Subcutaneous abdominal adipose tissue (tissue), 5 donors: ENCODE data around the gene JAKMIP1.
"Not testable (repeated sequence)": the region's sequence is repeated elsewhere in the genome, so short reads cannot be mapped to it uniquely, and the experiment has no call there.

Experiments used
- H3K27ac ChIP-seq: one replicate; pipeline ENCODE4 v1.7.0; 2013; ENCODE audit warnings: low read depth, mild to moderate bottlenecking, inconsistent platforms, low read length, moderate library complexity
- H3K27me3 ChIP-seq, 5 donors: one replicate each; pipeline ENCODE4 v1.7.0; 2013; ENCODE audit warnings: low read length in 5 of 5, inconsistent platforms in 1 of 5; ENCODE audit not compliant: control insufficient read depth in 5 of 5, insufficient read depth in 4 of 5
- H3K36me3 ChIP-seq, 5 donors: one replicate each; pipeline ENCODE4 v1.7.0; 2013; ENCODE audit warnings: low read length in 5 of 5; ENCODE audit not compliant: control insufficient read depth in 5 of 5, insufficient read depth in 5 of 5
- H3K4me1 ChIP-seq, 5 donors: one replicate each; pipeline ENCODE4 v1.7.0; 2013; ENCODE audit warnings: low read length in 5 of 5, mild to moderate bottlenecking in 3 of 5, moderate library complexity in 1 of 5; ENCODE audit not compliant: control insufficient read depth in 5 of 5, insufficient read depth in 5 of 5
- H3K4me3 ChIP-seq, 5 donors: one replicate each; pipeline ENCODE4 v1.7.0; 2013; ENCODE audit warnings: low read length in 5 of 5, low read depth in 1 of 5
- H3K9ac ChIP-seq, 5 donors: one replicate each; pipeline ENCODE4 v1.7.0; 2013; ENCODE audit warnings: low read length in 5 of 5, mild to moderate bottlenecking in 4 of 5, moderate library complexity in 3 of 5
- H3K9me3 ChIP-seq, 5 donors: one replicate each; pipeline ENCODE4 v1.7.0; 2013; ENCODE audit warnings: low read length in 5 of 5; ENCODE audit not compliant: control insufficient read depth in 5 of 5
- donor health status: healthy.
- donor health status: healthy.
- donor health status: healthy.
- donor health status: healthy.
- donor health status: healthy.

The JAKMIP1 gene

GRCh38 chr4:6012200-6012599 is 188.1 kb downstream of the JAKMIP1 start:
- no peak overlapping the region for H3K9ac ChIP-seq
- no peaks in the 10 kb centered on the region for H3K36me3 ChIP-seq
- H3K27me3 ChIP-seq = peaks cover 6 to 35% (median 25%) of the 10 kb centered on the region in 5 donors
- H3K4me1 ChIP-seq = peaks cover 0 to 12% (median 5%) of the 10 kb centered on the region in 5 donors
- no peaks in the 10 kb centered on the region for H3K9me3 ChIP-seq
- H3K27ac ChIP-seq = no peak overlapping the region
- no peak overlapping the region for H3K4me3 ChIP-seq

GRCh38 chr4:6011686-6012085 is 188.7 kb downstream of the JAKMIP1 start:
- H3K27ac ChIP-seq = no peak overlapping the region
- H3K9ac ChIP-seq = no peak overlapping the region
- peaks cover 11 to 40% (median 28%) of the 10 kb centered on the region in 5 donors for H3K27me3 ChIP-seq
- H3K9me3 ChIP-seq = no peaks in the 10 kb centered on the region
- no peak overlapping the region for H3K4me3 ChIP-seq
- peaks cover 0 to 12% (median 5%) of the 10 kb centered on the region in 5 donors for H3K4me1 ChIP-seq
- no peaks in the 10 kb centered on the region for H3K36me3 ChIP-seq

GRCh38 chr4:6011271-6011671 is 189.1 kb downstream of the JAKMIP1 start:
- Histone ChIP-seq H3K4me3 (no peak overlapping the region), H3K36me3 (no peaks in the 10 kb centered on the region), H3K27ac (no peak overlapping the region), H3K4me1 (peaks cover 0 to 12% (median 5%) of the 10 kb centered on the region in 5 donors), H3K9ac (no peak overlapping the region), H3K27me3 (peaks cover 13 to 42% (median 28%) of the 10 kb centered on the region in 5 donors), H3K9me3 (no peaks in the 10 kb centered on the region)

- H3K27ac ChIP-seq = no peak overlapping the region
- H3K36me3 ChIP-seq = no peaks in the 10 kb centered on the region
- no peak overlapping the region for H3K9ac ChIP-seq
- H3K9me3 ChIP-seq = no peaks in the 10 kb centered on the region
- no peak overlapping the region for H3K4me3 ChIP-seq
- peaks cover 0 to 12% (median 5%) of the 10 kb centered on the region in 5 donors for H3K4me1 ChIP-seq
- peaks cover 13 to 42% (median 28%) of the 10 kb centered on the region in 5 donors for H3K27me3 ChIP-seq
These were observed 189.6 kb downstream of the JAKMIP1 start for GRCh38 chr4:6010789-6011188.

- Histone ChIP-seq H3K4me3 (no peak overlapping the region), H3K36me3 (no peaks in the 10 kb centered on the region), H3K27me3 (peaks cover 13 to 42% (median 28%) of the 10 kb centered on the region in 5 donors), H3K27ac (no peak overlapping the region), H3K9ac (no peak overlapping the region), H3K9me3 (peaks cover 0 to 3% (median 0%) of the 10 kb centered on the region in 5 donors), H3K4me1 (peaks cover 0 to 12% (median 5%) of the 10 kb centered on the region in 5 donors)
These were observed 190.9 kb downstream of the JAKMIP1 start for GRCh38 chr4:6009452-6009851.

- no peak overlapping the region for H3K9ac ChIP-seq
- no peak overlapping the region for H3K4me3 ChIP-seq
- H3K4me1 ChIP-seq = peaks cover 0 to 12% (median 5%) of the 10 kb centered on the region in 5 donors
- peaks cover 13 to 42% (median 28%) of the 10 kb centered on the region in 5 donors for H3K27me3 ChIP-seq
- H3K9me3 ChIP-seq = peaks cover 0 to 3% (median 0%) of the 10 kb centered on the region in 5 donors
- H3K36me3 ChIP-seq = no peaks in the 10 kb centered on the region
- no peak overlapping the region for H3K27ac ChIP-seq
These were observed 191.5 kb downstream of the JAKMIP1 start for GRCh38 chr4:6008766-6009385.

- Histone ChIP-seq H3K36me3 (no peaks in the 10 kb centered on the region), H3K9me3 (peaks cover 0 to 3% (median 0%) of the 10 kb centered on the region in 5 donors), H3K4me3 (no peak overlapping the region), H3K4me1 (peaks cover 0 to 12% (median 5%) of the 10 kb centered on the region in 5 donors), H3K27ac (no peak overlapping the region), H3K9ac (no peak overlapping the region), H3K27me3 (peaks cover 13 to 42% (median 28%) of the 10 kb centered on the region in 5 donors)
These were observed 192.2 kb downstream of the JAKMIP1 start for GRCh38 chr4:6008092-6008551.

GRCh38 chr4:6005175-6005574 is 195.2 kb downstream of the JAKMIP1 start:
- peaks cover 13 to 31% (median 24%) of the 10 kb centered on the region in 5 donors for H3K27me3 ChIP-seq
- H3K9ac ChIP-seq = no peak overlapping the region

GRCh38 chr4:6003485-6003884 is 196.9 kb downstream of the JAKMIP1 start:
- not testable (repeated sequence) for H3K36me3 ChIP-seq, H3K27ac ChIP-seq
- H3K27me3 ChIP-seq = peaks cover 14 to 33% (median 29%) of the 10 kb centered on the region in 5 donors

More at GRCh38 chr4:6005175-6005574, 195.2 kb downstream of the JAKMIP1 start:
- Histone ChIP-seq H3K27ac (no peak overlapping the region), H3K9me3 (peaks cover 0 to 3% (median 0%) of the 10 kb centered on the region in 5 donors), H3K4me3 (no peak overlapping the region), H3K36me3 (no peaks in the 10 kb centered on the region), H3K4me1 (no peaks in the 10 kb centered on the region)

GRCh38 chr4:6002926-6003325 is 197.4 kb downstream of the JAKMIP1 start:
- Histone ChIP-seq H3K4me1 (no peaks in the 10 kb centered on the region), H3K27ac (no peak overlapping the region), H3K36me3 (no peaks in the 10 kb centered on the region), H3K27me3 (peaks cover 11 to 29% (median 23%) of the 10 kb centered on the region in 5 donors), H3K4me3 (no peak overlapping the region), H3K9ac (no peak overlapping the region), H3K9me3 (peaks cover 0 to 3% (median 0%) of the 10 kb centered on the region in 5 donors)

More at GRCh38 chr4:6003485-6003884, 196.9 kb downstream of the JAKMIP1 start:
- H3K9me3 ChIP-seq, H3K4me1 ChIP-seq, H3K9ac ChIP-seq, H3K4me3 ChIP-seq: not testable (repeated sequence)
